GM12878 (cell line): ENCODE results near the gene MCMBP. TPM values are rescaled to one million over a fixed set of nuclear protein-coding genes. Genes with fewer than 3 reads are reported as not detected.

Source experiments
- ATF7 ChIP-seq: fragments of 450-650 bp; IDR thresholded peaks from 2 replicates; pipeline ENCODE4 v1.6.1; 2016; ENCODE audit warnings: low read depth, mild to moderate bottlenecking
- EP300 ChIP-seq, 2 experiments: fragments of 150-350 bp in 1 of 2; IDR thresholded peaks; 2 replicates each; pipeline ENCODE4 v1.6.1; 2011 to 2012; ENCODE audit warnings: low read depth in 2 of 2, low read length in 2 of 2, borderline replicate concordance in 1 of 2, improper control_type of control experiment in 1 of 2, inconsistent platforms in 1 of 2; ENCODE audit not compliant: control insufficient read depth in 1 of 2
- EZH2 ChIP-seq: IDR thresholded peaks from 2 replicates; pipeline ENCODE4 v1.6.1; 2012; ENCODE audit warnings: low read depth, mild to moderate bottlenecking, control low read depth, inconsistent platforms, low read length, borderline replicate concordance; ENCODE audit not compliant: control insufficient read depth
- GATAD2B ChIP-seq: fragments of 450-650 bp; conservative IDR thresholded peaks from 2 replicates; pipeline ENCODE4 v1.6.1; 2017; ENCODE audit warnings: low read depth, mild to moderate bottlenecking, moderate library complexity
- HCFC1 ChIP-seq: fragments of 150-350 bp; IDR thresholded peaks from 2 replicates; pipeline ENCODE4 v1.6.1; 2014; ENCODE audit warnings: low read length
- IKZF2 ChIP-seq, 2 experiments: fragments of 450-650 bp; IDR thresholded peaks; 2 replicates each; pipeline ENCODE4 v1.6.1; 2017; ENCODE audit warnings: mild to moderate bottlenecking in 2 of 2, moderate library complexity in 2 of 2
- PAX5 ChIP-seq: IDR thresholded peaks from 2 replicates; pipeline ENCODE4 v1.6.1; 2011; ENCODE audit warnings: low read depth, low read length, borderline replicate concordance
- POU2F2 ChIP-seq: IDR thresholded peaks from 3 replicates; pipeline ENCODE4 v1.6.1; 2011; ENCODE audit warnings: low read depth, mild to moderate bottlenecking, low read length, borderline replicate concordance
- SMAD5 ChIP-seq: IDR thresholded peaks from 2 replicates; pipeline ENCODE4 v1.6.1; 2016; ENCODE audit warnings: antibody characterized with exemption, low read depth
- SMC3 ChIP-seq: IDR thresholded peaks from 2 replicates; pipeline ENCODE4 v1.6.1; 2011; ENCODE audit warnings: low read length, improper control_type of control experiment, borderline replicate concordance
- TARDBP ChIP-seq: IDR thresholded peaks from 2 replicates; pipeline ENCODE4 v1.6.1; 2016; ENCODE audit warnings: borderline replicate concordance
- TBL1XR1 ChIP-seq: IDR thresholded peaks from 2 replicates; pipeline ENCODE4 v1.6.1; 2012; ENCODE audit warnings: low read depth, low read length, improper control_type of control experiment
- polyA plus RNA-seq, 11 experiments: library from polyadenylated mRNA; depleted of rRNA in 4 of 11; unstranded in 6 of 11; stranded (reverse) in 5 of 11; fragments of >200 nt; fragmentation: Nextera tagmentation in 4 of 11; fragmentation: Illumina TruSeq in 1 of 11; extraction: Ambion mirVana in 4 of 11; extraction: Trizol in 1 of 11; gene quantifications; 1 replicate in 1 of 11; 2 replicates in 10 of 11; pipeline versions ENCODE4 v1.2.1 to v1.2.3, GENCODE V29; 2011 to 2016; ENCODE audit warnings: inconsistent platforms in 2 of 11, missing spikeins in 2 of 11, low read depth in 1 of 11
- total RNA-seq, 4 experiments: library from RNA; depleted of rRNA in 3 of 4; stranded (reverse); fragments of >200 nt in 3 of 4; fragmentation: Illumina TruSeq in 1 of 4; extraction: Trizol in 1 of 4; gene quantifications; 2 replicates each; pipeline versions ENCODE4 v1.2.1 to v1.2.3, GENCODE V29; 2013 to 2021
- TF ChIP-seq, protein P1 (sequence below): fragments of 450-650 bp; conservative IDR thresholded peaks from 2 replicates; pipeline ENCODE4 v1.6.1; 2017; ENCODE audit warnings: mild to moderate bottlenecking, moderate library complexity
- TF ChIP-seq, protein P2 (sequence below): IDR thresholded peaks from 2 replicates; pipeline ENCODE4 v1.6.1; 2011; ENCODE audit warnings: borderline replicate concordance, low read depth, mild to moderate bottlenecking, moderate library complexity, mixed read lengths, low read length; ENCODE audit not compliant: insufficient read depth; ENCODE audit errors: extremely low read length
- TF ChIP-seq, protein P3 (sequence below): fragments of 450-650 bp; IDR thresholded peaks from 2 replicates; pipeline ENCODE4 v1.6.1; 2017; ENCODE audit warnings: low read depth, mild to moderate bottlenecking, moderate library complexity
- TF ChIP-seq, protein P4 (sequence below): fragments of 450-650 bp; IDR thresholded peaks from 2 replicates; pipeline ENCODE4 v1.6.1; 2017; ENCODE audit warnings: mild to moderate bottlenecking, moderate library complexity

The MCMBP gene
- total and polyA plus RNA-seq, 10 of the 15 experiments (the other 5 are each of a cell fraction or from before 2014, with no cell fraction given) = 7.6 to 93.1 (median 75.7) TPM

DNA sequence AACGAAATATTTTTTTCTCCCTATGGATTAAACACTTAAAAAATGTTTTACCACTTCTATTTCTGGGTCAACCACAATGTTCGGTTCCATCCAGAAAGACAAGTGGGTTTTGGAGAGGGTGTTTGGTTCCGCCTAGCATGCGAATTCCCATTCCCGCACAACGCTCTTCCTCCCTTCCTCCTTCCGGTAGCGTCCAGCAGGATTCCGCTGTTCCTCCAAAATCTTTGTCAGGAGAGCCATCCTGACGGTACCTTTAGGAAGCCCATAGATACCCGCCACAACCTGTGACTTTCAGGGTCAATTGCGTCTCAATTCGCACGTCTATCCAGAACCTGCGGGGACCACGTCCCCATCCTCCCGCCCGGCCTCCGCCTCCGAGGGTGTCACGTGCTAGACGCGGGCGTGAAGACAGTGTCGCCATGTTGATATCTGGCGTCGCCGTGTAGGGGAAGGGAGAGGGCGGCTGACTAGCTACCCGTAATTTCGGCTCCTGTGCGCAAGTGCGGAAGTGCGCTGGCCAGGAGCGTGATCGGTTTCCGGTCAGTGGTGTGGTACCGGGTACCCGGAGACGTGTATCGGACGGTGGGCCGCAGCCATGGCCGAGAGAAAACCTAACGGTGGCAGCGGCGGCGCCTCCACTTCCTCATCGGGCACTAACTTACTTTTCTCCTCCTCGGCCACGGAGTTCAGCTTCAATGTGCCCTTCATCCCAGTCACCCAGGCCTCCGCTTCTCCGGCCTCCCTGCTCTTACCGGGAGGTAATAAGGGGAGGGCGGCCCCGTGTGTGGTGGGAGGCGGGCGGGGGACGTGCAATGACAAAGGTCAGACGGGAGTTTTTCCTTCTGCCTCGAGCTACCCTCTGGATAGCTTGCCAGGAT, 19.8 kb upstream of the MCMBP start, which contains the start of gene SEC23IP (continued):
- TF ChIP-seq, protein P1, sequence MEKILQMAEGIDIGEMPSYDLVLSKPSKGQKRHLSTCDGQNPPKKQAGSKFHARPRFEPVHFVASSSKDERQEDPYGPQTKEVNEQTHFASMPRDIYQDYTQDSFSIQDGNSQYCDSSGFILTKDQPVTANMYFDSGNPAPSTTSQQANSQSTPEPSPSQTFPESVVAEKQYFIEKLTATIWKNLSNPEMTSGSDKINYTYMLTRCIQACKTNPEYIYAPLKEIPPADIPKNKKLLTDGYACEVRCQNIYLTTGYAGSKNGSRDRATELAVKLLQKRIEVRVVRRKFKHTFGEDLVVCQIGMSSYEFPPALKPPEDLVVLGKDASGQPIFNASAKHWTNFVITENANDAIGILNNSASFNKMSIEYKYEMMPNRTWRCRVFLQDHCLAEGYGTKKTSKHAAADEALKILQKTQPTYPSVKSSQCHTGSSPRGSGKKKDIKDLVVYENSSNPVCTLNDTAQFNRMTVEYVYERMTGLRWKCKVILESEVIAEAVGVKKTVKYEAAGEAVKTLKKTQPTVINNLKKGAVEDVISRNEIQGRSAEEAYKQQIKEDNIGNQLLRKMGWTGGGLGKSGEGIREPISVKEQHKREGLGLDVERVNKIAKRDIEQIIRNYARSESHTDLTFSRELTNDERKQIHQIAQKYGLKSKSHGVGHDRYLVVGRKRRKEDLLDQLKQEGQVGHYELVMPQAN = peak; percentile 70
- TF ChIP-seq PAX5 (peak; percentile 41; the same call in 1 of the 2 replicates), ATF7 (peak; percentile 58; the same call in 1 of the 2 replicates), EP300 (IDR thresholded peaks at IDR 0.05; ENCODE audit: borderline replicate concordance in 1 of 2, control insufficient read depth in 1 of 2, low read depth in 2 of 2, low read length in 2 of 2) (no peak; a peak in 1 of 4 replicates), HCFC1 (peak; percentile 85), TBL1XR1 (peak; percentile 35; the same call in 1 of the 2 replicates), EZH2 (no peak), TARDBP (peak; percentile 88), GATAD2B (peak; percentile 80; the same call in 1 of the 2 replicates), SMC3 (0 out of 2 replicates have a peak, but pooled peaks have one; percentile 3), SMAD5 (peak; percentile 48; the same call in 1 of the 2 replicates), IKZF2 (IDR thresholded peaks at IDR 0.05) (peak; percentile 92), POU2F2 (peak; percentile 57; the same call in 1 of the 3 replicates)
- TF ChIP-seq, protein P2, sequence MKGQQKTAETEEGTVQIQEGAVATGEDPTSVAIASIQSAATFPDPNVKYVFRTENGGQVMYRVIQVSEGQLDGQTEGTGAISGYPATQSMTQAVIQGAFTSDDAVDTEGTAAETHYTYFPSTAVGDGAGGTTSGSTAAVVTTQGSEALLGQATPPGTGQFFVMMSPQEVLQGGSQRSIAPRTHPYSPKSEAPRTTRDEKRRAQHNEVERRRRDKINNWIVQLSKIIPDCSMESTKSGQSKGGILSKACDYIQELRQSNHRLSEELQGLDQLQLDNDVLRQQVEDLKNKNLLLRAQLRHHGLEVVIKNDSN = peak; percentile 97
- TF ChIP-seq, protein P3, sequence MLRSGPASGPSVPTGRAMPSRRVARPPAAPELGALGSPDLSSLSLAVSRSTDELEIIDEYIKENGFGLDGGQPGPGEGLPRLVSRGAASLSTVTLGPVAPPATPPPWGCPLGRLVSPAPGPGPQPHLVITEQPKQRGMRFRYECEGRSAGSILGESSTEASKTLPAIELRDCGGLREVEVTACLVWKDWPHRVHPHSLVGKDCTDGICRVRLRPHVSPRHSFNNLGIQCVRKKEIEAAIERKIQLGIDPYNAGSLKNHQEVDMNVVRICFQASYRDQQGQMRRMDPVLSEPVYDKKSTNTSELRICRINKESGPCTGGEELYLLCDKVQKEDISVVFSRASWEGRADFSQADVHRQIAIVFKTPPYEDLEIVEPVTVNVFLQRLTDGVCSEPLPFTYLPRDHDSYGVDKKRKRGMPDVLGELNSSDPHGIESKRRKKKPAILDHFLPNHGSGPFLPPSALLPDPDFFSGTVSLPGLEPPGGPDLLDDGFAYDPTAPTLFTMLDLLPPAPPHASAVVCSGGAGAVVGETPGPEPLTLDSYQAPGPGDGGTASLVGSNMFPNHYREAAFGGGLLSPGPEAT = peak; percentile 81
- TF ChIP-seq, protein P4, sequence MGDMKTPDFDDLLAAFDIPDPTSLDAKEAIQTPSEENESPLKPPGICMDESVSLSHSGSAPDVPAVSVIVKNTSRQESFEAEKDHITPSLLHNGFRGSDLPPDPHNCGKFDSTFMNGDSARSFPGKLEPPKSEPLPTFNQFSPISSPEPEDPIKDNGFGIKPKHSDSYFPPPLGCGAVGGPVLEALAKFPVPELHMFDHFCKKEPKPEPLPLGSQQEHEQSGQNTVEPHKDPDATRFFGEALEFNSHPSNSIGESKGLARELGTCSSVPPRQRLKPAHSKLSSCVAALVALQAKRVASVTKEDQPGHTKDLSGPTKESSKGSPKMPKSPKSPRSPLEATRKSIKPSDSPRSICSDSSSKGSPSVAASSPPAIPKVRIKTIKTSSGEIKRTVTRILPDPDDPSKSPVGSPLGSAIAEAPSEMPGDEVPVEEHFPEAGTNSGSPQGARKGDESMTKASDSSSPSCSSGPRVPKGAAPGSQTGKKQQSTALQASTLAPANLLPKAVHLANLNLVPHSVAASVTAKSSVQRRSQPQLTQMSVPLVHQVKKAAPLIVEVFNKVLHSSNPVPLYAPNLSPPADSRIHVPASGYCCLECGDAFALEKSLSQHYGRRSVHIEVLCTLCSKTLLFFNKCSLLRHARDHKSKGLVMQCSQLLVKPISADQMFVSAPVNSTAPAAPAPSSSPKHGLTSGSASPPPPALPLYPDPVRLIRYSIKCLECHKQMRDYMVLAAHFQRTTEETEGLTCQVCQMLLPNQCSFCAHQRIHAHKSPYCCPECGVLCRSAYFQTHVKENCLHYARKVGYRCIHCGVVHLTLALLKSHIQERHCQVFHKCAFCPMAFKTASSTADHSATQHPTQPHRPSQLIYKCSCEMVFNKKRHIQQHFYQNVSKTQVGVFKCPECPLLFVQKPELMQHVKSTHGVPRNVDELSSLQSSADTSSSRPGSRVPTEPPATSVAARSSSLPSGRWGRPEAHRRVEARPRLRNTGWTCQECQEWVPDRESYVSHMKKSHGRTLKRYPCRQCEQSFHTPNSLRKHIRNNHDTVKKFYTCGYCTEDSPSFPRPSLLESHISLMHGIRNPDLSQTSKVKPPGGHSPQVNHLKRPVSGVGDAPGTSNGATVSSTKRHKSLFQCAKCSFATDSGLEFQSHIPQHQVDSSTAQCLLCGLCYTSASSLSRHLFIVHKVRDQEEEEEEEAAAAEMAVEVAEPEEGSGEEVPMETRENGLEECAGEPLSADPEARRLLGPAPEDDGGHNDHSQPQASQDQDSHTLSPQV = peak; percentile 58; the same call in 1 of the 2 replicates
